Measurements from ENCODE around the gene KCNB1. TPM values are rescaled to one million over a fixed set of nuclear protein-coding genes. Genes with fewer than 3 reads are reported as not detected.

Gene KCNB1
- total RNA-seq, 1 donor from 2014 or later: 2.0 TPM

DNA sequence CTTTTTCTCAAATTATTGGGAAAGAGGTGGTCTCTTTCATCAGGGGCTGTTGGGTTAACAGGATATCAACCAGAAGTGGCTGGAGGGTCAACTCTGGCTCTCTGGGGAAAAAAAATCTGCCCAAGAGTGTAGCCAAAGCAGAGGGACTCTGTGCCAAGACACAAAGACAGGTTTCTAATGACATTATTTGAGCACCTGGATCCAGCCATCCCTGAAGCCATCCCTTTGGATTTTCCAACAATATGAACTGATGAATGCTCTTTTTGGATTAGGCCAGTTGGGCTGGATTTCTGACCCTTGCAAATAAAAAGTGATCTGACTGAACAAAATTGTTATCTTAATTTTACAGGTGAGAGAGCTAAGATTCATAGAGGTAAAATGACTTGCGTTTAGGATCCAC, 88.7 kb downstream of the KCNB1 start:
- no peak overlapping the region for H3K27ac ChIP-seq
- no peaks in the 10 kb centered on the region for H3K36me3 ChIP-seq
- intact Hi-C loops (cut with DNase I): no loop called here
- TF ChIP-seq POLR2AphosphoS5 (IDR thresholded peaks at IDR 0.05; ENCODE audit: insufficient read depth in 1 of 2, low read depth in 1 of 2) (no peak), POLR2A (IDR thresholded peaks at IDR 0.05) (no peak)
- TF ChIP-seq, protein P1, sequence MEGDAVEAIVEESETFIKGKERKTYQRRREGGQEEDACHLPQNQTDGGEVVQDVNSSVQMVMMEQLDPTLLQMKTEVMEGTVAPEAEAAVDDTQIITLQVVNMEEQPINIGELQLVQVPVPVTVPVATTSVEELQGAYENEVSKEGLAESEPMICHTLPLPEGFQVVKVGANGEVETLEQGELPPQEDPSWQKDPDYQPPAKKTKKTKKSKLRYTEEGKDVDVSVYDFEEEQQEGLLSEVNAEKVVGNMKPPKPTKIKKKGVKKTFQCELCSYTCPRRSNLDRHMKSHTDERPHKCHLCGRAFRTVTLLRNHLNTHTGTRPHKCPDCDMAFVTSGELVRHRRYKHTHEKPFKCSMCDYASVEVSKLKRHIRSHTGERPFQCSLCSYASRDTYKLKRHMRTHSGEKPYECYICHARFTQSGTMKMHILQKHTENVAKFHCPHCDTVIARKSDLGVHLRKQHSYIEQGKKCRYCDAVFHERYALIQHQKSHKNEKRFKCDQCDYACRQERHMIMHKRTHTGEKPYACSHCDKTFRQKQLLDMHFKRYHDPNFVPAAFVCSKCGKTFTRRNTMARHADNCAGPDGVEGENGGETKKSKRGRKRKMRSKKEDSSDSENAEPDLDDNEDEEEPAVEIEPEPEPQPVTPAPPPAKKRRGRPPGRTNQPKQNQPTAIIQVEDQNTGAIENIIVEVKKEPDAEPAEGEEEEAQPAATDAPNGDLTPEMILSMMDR (IDR thresholded peaks at IDR 0.05): no peak
- peaks cover 14% of the 10 kb centered on the region for H3K4me1 ChIP-seq
- no peak for DNase-seq (ENCODE audit: extremely low spot score in 2 of 2)
- no peaks in the 10 kb centered on the region for H3K27me3 ChIP-seq
- no peak overlapping the region for H3K4me3 ChIP-seq
- no peaks in the 10 kb centered on the region for H3K9me3 ChIP-seq

DNA sequence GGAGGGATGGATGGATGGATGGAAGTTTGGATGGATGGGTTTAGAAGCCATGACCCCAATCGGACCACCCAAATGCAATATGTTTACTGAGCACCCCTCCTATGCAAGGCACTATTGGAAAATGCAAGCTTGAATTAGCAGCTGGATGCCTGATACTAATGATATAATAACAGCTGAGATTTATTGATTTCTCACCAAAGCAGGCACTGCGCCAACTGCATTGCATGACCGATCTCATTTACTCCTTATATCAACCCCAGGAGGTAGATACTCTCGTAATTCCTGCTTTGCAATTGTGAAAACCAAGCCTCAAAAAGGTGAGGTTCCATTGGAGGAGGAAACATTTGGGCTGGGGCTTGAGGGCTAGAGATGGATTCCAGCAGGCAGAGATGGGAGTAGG, 89.7 kb downstream of the KCNB1 start:
- no peak overlapping the region for H3K4me3 ChIP-seq
- H3K9me3 ChIP-seq: no peaks in the 10 kb centered on the region
- H3K4me1 ChIP-seq: peaks cover 14% of the 10 kb centered on the region
- TF ChIP-seq POLR2A (IDR thresholded peaks at IDR 0.05) (no peak), POLR2AphosphoS5 (IDR thresholded peaks at IDR 0.05; ENCODE audit: insufficient read depth in 1 of 2, low read depth in 1 of 2) (no peak)
- TF ChIP-seq, protein P1 (IDR thresholded peaks at IDR 0.05): no peak
- no peaks in the 10 kb centered on the region for H3K36me3 ChIP-seq
- intact Hi-C loops (cut with DNase I): no loop called here
- DNase-seq (ENCODE audit: extremely low spot score in 2 of 2): no peak
- no peaks in the 10 kb centered on the region for H3K27me3 ChIP-seq
- no peak overlapping the region for H3K27ac ChIP-seq

DNA sequence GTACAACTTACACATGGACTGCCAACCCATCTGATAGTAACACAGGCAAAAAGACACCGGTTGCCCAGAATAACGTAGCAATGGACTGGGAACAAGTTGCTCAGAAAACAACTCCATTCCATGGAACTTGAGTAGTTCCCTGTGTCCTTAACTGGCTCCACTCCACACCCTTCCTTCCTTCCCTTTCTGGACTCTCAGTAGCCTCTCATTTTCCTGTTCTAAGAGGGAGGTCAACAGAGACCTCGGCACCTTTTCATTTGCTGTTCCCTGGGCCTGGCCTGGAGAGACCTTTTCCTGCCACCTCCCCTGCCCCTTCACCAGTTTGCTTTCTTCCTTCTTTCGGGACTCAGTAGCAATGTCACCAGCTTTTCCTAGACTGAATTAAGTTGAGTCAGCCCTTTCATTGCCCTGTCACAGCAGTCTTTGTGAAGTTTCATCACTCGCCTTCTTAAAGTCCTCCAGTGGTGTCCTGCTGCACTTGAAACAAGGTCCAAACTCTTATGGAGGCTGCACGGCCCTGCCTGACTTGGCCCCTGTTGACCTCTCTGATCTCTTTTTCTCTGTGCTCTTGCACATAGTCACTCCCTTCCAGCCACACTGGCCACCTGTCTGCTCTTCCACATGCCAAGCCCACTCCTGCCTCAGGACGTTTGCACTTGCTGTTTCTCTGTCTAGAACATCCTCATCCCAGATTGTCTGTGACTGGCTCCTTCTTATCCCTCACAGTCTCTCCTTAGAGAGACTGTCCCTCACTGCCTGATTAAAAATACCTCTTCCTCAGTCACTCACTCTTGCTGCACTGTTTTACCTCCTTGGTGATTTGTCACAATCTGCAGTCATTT, 90.8 kb downstream of the KCNB1 start:
- DNase-seq (ENCODE audit: extremely low spot score in 2 of 2): no peak
- no peaks in the 10 kb centered on the region for H3K27me3 ChIP-seq
- no peaks in the 10 kb centered on the region for H3K9me3 ChIP-seq
- H3K36me3 ChIP-seq: no peaks in the 10 kb centered on the region
- intact Hi-C loops (cut with DNase I): no loop called here
- no peak for TF ChIP-seq POLR2AphosphoS5 (IDR thresholded peaks at IDR 0.05; ENCODE audit: insufficient read depth in 1 of 2, low read depth in 1 of 2)
- TF ChIP-seq, protein P1 (IDR thresholded peaks at IDR 0.05): no peak
- no peak for TF ChIP-seq POLR2A (IDR thresholded peaks at IDR 0.05)
- H3K4me1 ChIP-seq: peaks cover 14% of the 10 kb centered on the region
- no peak overlapping the region for H3K4me3 ChIP-seq
- no peak overlapping the region for H3K27ac ChIP-seq

DNA sequence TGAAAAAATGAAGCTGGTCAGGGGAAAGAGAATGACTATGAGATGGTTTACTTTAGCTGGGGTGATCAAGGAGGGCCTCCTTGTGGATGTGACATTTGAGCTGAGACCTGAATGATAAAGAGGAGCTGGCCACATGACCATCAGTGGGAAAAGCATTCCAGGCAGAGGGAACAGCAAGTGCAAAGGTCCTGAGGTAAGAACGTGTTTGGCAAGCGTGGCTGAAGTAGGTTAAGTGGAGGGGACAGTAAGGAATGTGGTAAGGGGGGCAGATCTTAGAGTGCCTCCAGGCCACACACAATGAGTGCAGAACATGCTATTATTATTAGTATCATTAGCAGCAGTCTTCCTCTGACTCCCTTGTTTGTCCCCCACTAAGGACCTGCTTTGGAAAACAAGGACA, 92.6 kb downstream of the KCNB1 start:
- no peak for DNase-seq (ENCODE audit: extremely low spot score in 2 of 2)

More for the DNA sequence above, 92.6 kb downstream of the KCNB1 start:
- no peaks in the 10 kb centered on the region for H3K36me3 ChIP-seq
- intact Hi-C loops (cut with DNase I): no loop called here
- H3K27me3 ChIP-seq: no peaks in the 10 kb centered on the region
- no peak overlapping the region for H3K27ac ChIP-seq
- H3K4me1 ChIP-seq: peaks cover 11% of the 10 kb centered on the region
- no peaks in the 10 kb centered on the region for H3K9me3 ChIP-seq
- TF ChIP-seq POLR2A (IDR thresholded peaks at IDR 0.05) (no peak), POLR2AphosphoS5 (IDR thresholded peaks at IDR 0.05; ENCODE audit: insufficient read depth in 1 of 2, low read depth in 1 of 2) (no peak)
- TF ChIP-seq, protein P1 (IDR thresholded peaks at IDR 0.05): no peak
- H3K4me3 ChIP-seq: no peak overlapping the region
